CD4-positive, CD25-positive, alpha-beta regulatory T cell (primary cell): ENCODE data around the gene HMGCL. TPM values are rescaled to one million over a fixed set of nuclear protein-coding genes. Genes with fewer than 3 reads are reported as not detected.
A peak's percentile ranks its signal among the peaks of the same experiment; 100 is the strongest.

ENCODE experiments used
- ATAC-seq, 2 donors: fragments of 150-1000 bp; cut with Tn5 transposase; one replicate each; pipeline ENCODE4 v1.10.0; 2021; ENCODE audit warnings: low read depth in 2 of 2, moderate number of reproducible peaks in 2 of 2, moderate library complexity in 1 of 2
- DNase-seq, 3 donors: peaks; one replicate each; pipeline versions ENCODE4 v3.0.0 to v3.0.0-alpha.2; 2012 to 2022; ENCODE audit warnings: mixed read lengths in 1 of 3
- H3K27ac ChIP-seq: one replicate; pipeline ENCODE4 v1.7.0; 2013; ENCODE audit warnings: mild to moderate bottlenecking, low read length; ENCODE audit not compliant: insufficient read depth, poor library complexity, severe bottlenecking
- H3K27me3 ChIP-seq: one replicate; pipeline ENCODE4 v1.7.0; 2013; ENCODE audit warnings: low read length; ENCODE audit not compliant: control insufficient read depth, insufficient read depth
- H3K36me3 ChIP-seq: one replicate; pipeline ENCODE4 v1.7.0; 2013; ENCODE audit warnings: mild to moderate bottlenecking, low read length, moderate library complexity; ENCODE audit not compliant: control insufficient read depth, insufficient read depth
- H3K4me1 ChIP-seq: 2 replicates; pipeline ENCODE4 v1.7.0; 2013; ENCODE audit warnings: mild to moderate bottlenecking, low read length; ENCODE audit not compliant: insufficient read depth, control insufficient read depth, poor library complexity, severe bottlenecking
- H3K4me3 ChIP-seq: one replicate; pipeline ENCODE4 v1.7.0; 2013; ENCODE audit warnings: low read depth, mild to moderate bottlenecking, low read length, moderate library complexity
- H3K9me3 ChIP-seq, 2 experiments: 1 replicate in 1 of 2; 2 replicates in 1 of 2; pipeline ENCODE4 v1.7.0; 2013; ENCODE audit warnings: low read length in 2 of 2, mild to moderate bottlenecking in 1 of 2, moderate library complexity in 1 of 2; ENCODE audit not compliant: control insufficient read depth in 2 of 2
- H3K27ac Mint-ChIP-seq, 3 donors: one replicate each; pipeline ENCODE4 v1.8.0; 2020 to 2022; ENCODE audit warnings: mild to moderate bottlenecking in 3 of 3, mixed read lengths in 3 of 3, moderate library complexity in 2 of 3
- H3K27me3 Mint-ChIP-seq: one replicate; pipeline ENCODE4 v1.8.0; 2022; ENCODE audit warnings: mild to moderate bottlenecking, mixed read lengths
- H3K36me3 Mint-ChIP-seq: one replicate; pipeline ENCODE4 v1.8.0; 2020; ENCODE audit warnings: mixed read lengths
- H3K4me1 Mint-ChIP-seq, 4 donors: one replicate each; pipeline ENCODE4 v1.8.0; 2020 to 2022; ENCODE audit warnings: mixed read lengths in 4 of 4, mild to moderate bottlenecking in 1 of 4
- H3K4me3 Mint-ChIP-seq, 4 donors: one replicate each; pipeline ENCODE4 v1.8.0; 2020 to 2022; ENCODE audit warnings: mild to moderate bottlenecking in 4 of 4, mixed read lengths in 4 of 4, moderate library complexity in 3 of 4
- H3K9me3 Mint-ChIP-seq, 7 donors: one replicate each; pipeline ENCODE4 v1.8.0; 2020 to 2022; ENCODE audit warnings: mixed read lengths in 7 of 7, mild to moderate bottlenecking in 3 of 7, moderate library complexity in 2 of 7
- polyA plus RNA-seq, 4 donors: library from polyadenylated mRNA; unstranded; fragments of 300-500 nt; fragmentation: Illumina TruSeq; gene quantifications; one replicate each; pipeline ENCODE4 v1.2.3, GENCODE V29; 2021
- total RNA-seq: library from RNA; stranded (reverse); gene quantifications from one replicate; pipeline ENCODE4 v1.2.3, GENCODE V29; 2022

The HMGCL gene
- total and polyA plus RNA-seq, 5 donors from 2014 or later: 15.7 to 40.5 (median 36.9) TPM

GRCh38 chr1:23763041-23763577 lies 62.1 kb downstream of the HMGCL start:
- no peak for DNase-seq
- H3K27me3 Mint-ChIP-seq: no peaks in the 10 kb centered on the region
- H3K4me1 Mint-ChIP-seq: peaks cover 0 to 9% (median 1%) of the 10 kb centered on the region in 4 donors
- H3K36me3 Mint-ChIP-seq: peaks cover 26% of the 10 kb centered on the region
- H3K9me3 ChIP-seq: no peaks in the 10 kb centered on the region
- no peak overlapping the region for H3K4me3 ChIP-seq
- H3K36me3 ChIP-seq: peaks cover 48% of the 10 kb centered on the region
- H3K27ac Mint-ChIP-seq: peak overlapping the region in 1 of 3 donors; percentile 73
- H3K27ac ChIP-seq: no peak overlapping the region
- ATAC-seq: no peak
- no peaks in the 10 kb centered on the region for H3K27me3 ChIP-seq
- no peaks in the 10 kb centered on the region for H3K9me3 Mint-ChIP-seq
- H3K4me1 ChIP-seq: no peaks in the 10 kb centered on the region
- H3K4me3 Mint-ChIP-seq: no peak overlapping the region

- H3K4me1 ChIP-seq: no peaks in the 10 kb centered on the region
- H3K4me1 Mint-ChIP-seq: peaks cover 0 to 9% (median 1%) of the 10 kb centered on the region in 4 donors
- peaks cover 47% of the 10 kb centered on the region for H3K36me3 Mint-ChIP-seq
- H3K27me3 Mint-ChIP-seq: no peaks in the 10 kb centered on the region
- H3K9me3 Mint-ChIP-seq: no peaks in the 10 kb centered on the region
- ATAC-seq (no peak), DNase-seq (no peak)
- H3K4me3 Mint-ChIP-seq: no peak overlapping the region
- H3K36me3 ChIP-seq: peaks cover 81% of the 10 kb centered on the region
- no peak overlapping the region for H3K27ac ChIP-seq
- no peaks in the 10 kb centered on the region for H3K9me3 ChIP-seq
- H3K27ac Mint-ChIP-seq: no peak overlapping the region
- H3K27me3 ChIP-seq: no peaks in the 10 kb centered on the region
- H3K4me3 ChIP-seq: no peak overlapping the region
These were observed 66.0 kb downstream of the HMGCL start for GRCh38 chr1:23759277-23759676.

GRCh38 chr1:23757812-23758211 lies 67.4 kb downstream of the HMGCL start:
- Mint-ChIP-seq H3K27ac (no peak overlapping the region), H3K27me3 (no peaks in the 10 kb centered on the region), H3K4me3 (no peak overlapping the region), H3K9me3 (no peaks in the 10 kb centered on the region), H3K36me3 (peaks cover 58% of the 10 kb centered on the region), H3K4me1 (peaks cover 0 to 9% (median 1%) of the 10 kb centered on the region in 4 donors)
- Histone ChIP-seq H3K27me3 (no peaks in the 10 kb centered on the region), H3K27ac (no peak overlapping the region), H3K36me3 (peaks cover 89% of the 10 kb centered on the region), H3K4me1 (no peaks in the 10 kb centered on the region), H3K9me3 (no peaks in the 10 kb centered on the region), H3K4me3 (no peak overlapping the region)
- DNase-seq: no peak
- no peak for ATAC-seq

GRCh38 chr1:23756676-23757075 lies 68.6 kb downstream of the HMGCL start:
- Histone ChIP-seq H3K27ac (no peak overlapping the region), H3K9me3 (no peaks in the 10 kb centered on the region), H3K4me3 (no peak overlapping the region), H3K27me3 (no peaks in the 10 kb centered on the region), H3K4me1 (no peaks in the 10 kb centered on the region), H3K36me3 (peaks cover 96% of the 10 kb centered on the region)
- no peak overlapping the region for H3K27ac Mint-ChIP-seq
- no peaks in the 10 kb centered on the region for H3K27me3 Mint-ChIP-seq
- H3K36me3 Mint-ChIP-seq: peaks cover 55% of the 10 kb centered on the region
- H3K9me3 Mint-ChIP-seq: no peaks in the 10 kb centered on the region
- H3K4me1 Mint-ChIP-seq: peaks cover 0 to 9% (median 1%) of the 10 kb centered on the region in 4 donors
- H3K4me3 Mint-ChIP-seq: no peak overlapping the region
- ATAC-seq (no peak), DNase-seq (no peak)

- ATAC-seq: no peak
- H3K36me3 Mint-ChIP-seq: peaks cover 43% of the 10 kb centered on the region
These were observed 72.3 kb downstream of the HMGCL start for GRCh38 chr1:23752909-23753308.

More at GRCh38 chr1:23752909-23753308, 72.3 kb downstream of the HMGCL start:
- no peak for DNase-seq
- H3K9me3 ChIP-seq: no peaks in the 10 kb centered on the region
- Mint-ChIP-seq H3K4me1 (peaks cover 10 to 26% (median 15%) of the 10 kb centered on the region in 4 donors), H3K27ac (no peak overlapping the region), H3K27me3 (no peaks in the 10 kb centered on the region), H3K4me3 (no peak overlapping the region), H3K9me3 (no peaks in the 10 kb centered on the region)
- peaks cover 1% of the 10 kb centered on the region for H3K4me1 ChIP-seq
- H3K27ac ChIP-seq: no peak overlapping the region
- H3K36me3 ChIP-seq: peaks cover 87% of the 10 kb centered on the region
- H3K27me3 ChIP-seq: no peaks in the 10 kb centered on the region
- H3K4me3 ChIP-seq: no peak overlapping the region

Other genes starting within 250 kb of the HMGCL start
- 1,395 TPM for gene RPL11, start 133.6 kb downstream of the HMGCL start, total RNA-seq
- 1,000 to 10,000 TPM; 1,256 to 1,673 (median 1,465) TPM for gene RPL11, start 133.6 kb downstream of the HMGCL start, polyA plus RNA-seq
- 42.0 TPM for gene ELOA, start 82.0 kb downstream of the HMGCL start, total RNA-seq
- gene ELOA, start 82.0 kb downstream of the HMGCL start, polyA plus RNA-seq: 10 to 100 TPM; 22.6 to 34.3 (median 29.0) TPM
- 85.8 TPM for gene PITHD1, start 47.0 kb downstream of the HMGCL start, total RNA-seq
- gene PITHD1, start 47.0 kb downstream of the HMGCL start, polyA plus RNA-seq: 10 to 100 TPM; 72.6 to 98.9 (median 78.1) TPM
- gene LYPLA2, start 34.3 kb downstream of the HMGCL start, total RNA-seq: 50.4 TPM
- 100 to 1,000 TPM in 2 of 4 donors, 10 to 100 TPM in 2; 84.4 to 111 (median 100) TPM for gene LYPLA2, start 34.3 kb downstream of the HMGCL start, polyA plus RNA-seq
- 7.0 TPM for gene GALE, start 24.7 kb downstream of the HMGCL start, total RNA-seq
- 10 to 100 TPM in 1 of 4 donors, 1 to 10 TPM in 3; 8.0 to 10.3 (median 9.8) TPM for gene GALE, start 24.7 kb downstream of the HMGCL start, polyA plus RNA-seq
- 5.3 TPM for gene FUCA1, start 42.9 kb upstream of the HMGCL start, total RNA-seq
- 10 to 100 TPM; 10.3 to 22.6 (median 17.0) TPM for gene FUCA1, start 42.9 kb upstream of the HMGCL start, polyA plus RNA-seq
- gene CNR2, start 87.9 kb upstream of the HMGCL start, total RNA-seq: 0.15 TPM
- gene CNR2, start 87.9 kb upstream of the HMGCL start, polyA plus RNA-seq: under 1 TPM in 2 of 4 donors, not detected in 2; 0.03 to 0.05 TPM
- 126 TPM for gene PNRC2, start 134.4 kb upstream of the HMGCL start, total RNA-seq
- gene PNRC2, start 134.4 kb upstream of the HMGCL start, polyA plus RNA-seq: 100 to 1,000 TPM; 123 to 149 (median 141) TPM
- gene SRSF10, start 154.9 kb upstream of the HMGCL start, total RNA-seq: 220 TPM
- gene SRSF10, start 154.9 kb upstream of the HMGCL start, polyA plus RNA-seq: 100 to 1,000 TPM; 127 to 151 (median 144) TPM